B cell (primary cell): ENCODE results near the gene AARS1.
"Not testable (repeated sequence)": the region's sequence is repeated elsewhere in the genome, so short reads cannot be mapped to it uniquely, and the experiment has no call there.

Source experiments
- CTCF ChIP-seq: fragments of 200-600 bp; IDR thresholded peaks from one replicate; pipeline ENCODE4 v1.8.0; 2022; ENCODE audit warnings: antibody characterized with exemption, mild to moderate bottlenecking
- EZH2 ChIP-seq: IDR thresholded peaks from 2 replicates; pipeline ENCODE4 v1.6.1; 2012; ENCODE audit warnings: borderline replicate concordance, low read depth, mild to moderate bottlenecking, moderate library complexity, low read length; ENCODE audit not compliant: insufficient read depth, poor library complexity, severe bottlenecking

- TF ChIP-seq CTCF, EZH2: not testable (repeated sequence)
These were observed 57.5 kb downstream of the AARS1 start for GRCh38 chr16:70231831-70232230.
